ENCODE results near the gene IL9.

The IL9 gene

DNA sequence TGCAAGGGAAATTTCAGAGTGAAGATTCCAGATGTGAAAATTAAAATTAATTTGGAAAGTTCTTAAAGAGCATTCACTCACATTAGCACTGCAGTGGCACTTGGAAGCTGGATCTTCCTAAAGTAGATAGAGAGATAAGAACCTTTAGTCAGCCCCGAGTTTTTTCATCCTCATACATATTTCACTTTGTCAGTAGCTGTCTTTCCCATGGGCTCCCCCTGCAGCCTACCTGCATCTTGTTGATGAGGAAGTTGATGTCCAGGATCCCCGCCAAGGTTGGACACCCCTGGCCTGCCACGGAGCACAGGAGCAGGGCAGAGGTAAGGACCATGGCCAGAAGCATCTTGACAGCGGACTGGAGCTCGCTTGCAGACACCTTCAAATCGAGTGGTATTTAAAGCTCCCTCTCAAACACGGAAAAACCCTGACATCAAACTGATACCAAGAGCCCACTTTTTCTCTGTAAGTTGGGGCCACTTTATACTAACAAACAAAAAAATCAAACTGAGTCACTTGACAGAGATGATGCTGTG is at the start of gene IL9:
Gene IL9, minus strand, starts transcription at position 368 of the 533 bp plus-strand sequence. Its CDS starts 25 bp downstream, at position 343.
- TF ChIP-seq, protein P1, sequence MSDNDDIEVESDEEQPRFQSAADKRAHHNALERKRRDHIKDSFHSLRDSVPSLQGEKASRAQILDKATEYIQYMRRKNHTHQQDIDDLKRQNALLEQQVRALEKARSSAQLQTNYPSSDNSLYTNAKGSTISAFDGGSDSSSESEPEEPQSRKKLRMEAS (IDR thresholded peaks at IDR 0.05; ENCODE audit: low read depth, low read length), result no peak
- no peak for TF ChIP-seq CTCF (IDR thresholded peaks at IDR 0.05; ENCODE audit: low read depth, low read length)
- TF ChIP-seq POLR2A (IDR thresholded peaks at IDR 0.05; ENCODE audit: extremely low read depth, insufficient read length), result no peak
- no peak for DNase-seq (ENCODE audit: low read depth)

GRCh38 chr5:135944967-135945560 is 49.4 kb upstream of the IL9 start:
- H3K4me3 ChIP-seq (ENCODE audit: low read depth, low read length), result no peak overlapping the region
- DNase-seq (ENCODE audit: low read depth), result peak; percentile 76
- no peak for TF ChIP-seq MYC (IDR thresholded peaks at IDR 0.05; ENCODE audit: low read depth, low read length)
- TF ChIP-seq CTCF (IDR thresholded peaks at IDR 0.05; ENCODE audit: low read depth, low read length), result peak; percentile 55

More for the DNA sequence above, at the start of gene IL9:
- H3K4me3 ChIP-seq (ENCODE audit: low read depth, low read length), result no peak within 1 kb of the TSS

- no peak overlapping the region for H3K4me3 ChIP-seq (ENCODE audit: low read depth, low read length)
- no peak for DNase-seq (ENCODE audit: low read depth)
- TF ChIP-seq, protein P1 (IDR thresholded peaks at IDR 0.05; ENCODE audit: low read depth, low read length), result no peak
- no peak for TF ChIP-seq CTCF (IDR thresholded peaks at IDR 0.05; ENCODE audit: low read depth, low read length)
- no peak for TF ChIP-seq MYC (IDR thresholded peaks at IDR 0.05; ENCODE audit: low read depth, low read length)
- no peak for TF ChIP-seq POLR2A (IDR thresholded peaks at IDR 0.05; ENCODE audit: extremely low read depth, insufficient read length)
Observed at GRCh38 chr5:135944564-135944963, 48.9 kb upstream of the IL9 start.

GRCh38 chr5:135942202-135942771 is 46.6 kb upstream of the IL9 start:
- H3K4me3 ChIP-seq (ENCODE audit: low read depth, low read length), result no peak overlapping the region
- TF ChIP-seq MYC (IDR thresholded peaks at IDR 0.05; ENCODE audit: low read depth, low read length) (no peak), POLR2A (IDR thresholded peaks at IDR 0.05; ENCODE audit: extremely low read depth, insufficient read length) (no peak), CTCF (IDR thresholded peaks at IDR 0.05; ENCODE audit: low read depth, low read length) (no peak)
- TF ChIP-seq, protein P1 (IDR thresholded peaks at IDR 0.05; ENCODE audit: low read depth, low read length), result no peak
- DNase-seq (ENCODE audit: low read depth), result no peak

DNA sequence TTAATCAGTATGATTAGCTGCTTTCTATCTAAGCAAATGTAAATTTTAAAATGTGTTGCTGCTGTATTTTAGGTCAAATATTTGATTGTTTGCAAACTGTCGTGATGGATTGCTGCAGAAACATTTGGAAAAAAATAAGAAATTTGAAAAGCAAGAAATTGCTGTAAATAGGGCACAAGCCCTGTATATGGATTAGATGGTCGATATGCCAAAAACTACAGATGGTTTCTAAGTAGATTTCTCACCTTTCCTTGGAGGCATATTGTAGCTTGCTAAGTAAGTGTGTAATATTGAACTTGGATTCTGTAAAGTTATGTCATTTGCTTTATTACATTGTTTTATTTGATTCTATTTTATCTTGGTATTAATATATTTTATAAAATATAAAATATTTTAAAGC is 46.1 kb upstream of the IL9 start:
- no peak for DNase-seq (ENCODE audit: low read depth)
- no peak overlapping the region for H3K4me3 ChIP-seq (ENCODE audit: low read depth, low read length)
- TF ChIP-seq, protein P1 (IDR thresholded peaks at IDR 0.05; ENCODE audit: low read depth, low read length), result no peak
- TF ChIP-seq POLR2A (IDR thresholded peaks at IDR 0.05; ENCODE audit: extremely low read depth, insufficient read length), result no peak
- no peak for TF ChIP-seq MYC (IDR thresholded peaks at IDR 0.05; ENCODE audit: low read depth, low read length)
- no peak for TF ChIP-seq CTCF (IDR thresholded peaks at IDR 0.05; ENCODE audit: low read depth, low read length)

Measured in NB4 (cell line).